Subcutaneous adipose tissue (tissue), 4 donors: ENCODE data around the gene ACSF3. TPM values are rescaled to one million over a fixed set of nuclear protein-coding genes. Genes with fewer than 3 reads are reported as not detected.

Experiments used
- total RNA-seq, 4 donors: library from RNA; depleted of rRNA; stranded (reverse); fragments of >200 nt; gene quantifications; one replicate each; pipeline ENCODE4 v1.1.0, GENCODE V29; 2016
- TF ChIP-seq, protein P1 (sequence below): fragments of 450-650 bp; IDR thresholded peaks from one replicate; pipeline ENCODE4 v1.5.1; 2016; ENCODE audit warnings: low read depth, mild to moderate bottlenecking, control low read depth, antibody characterized with exemption, moderate library complexity

The ACSF3 gene
- total RNA-seq, 4 donors from 2014 or later = 17.4 to 40.1 (median 22.5) TPM

DNA sequence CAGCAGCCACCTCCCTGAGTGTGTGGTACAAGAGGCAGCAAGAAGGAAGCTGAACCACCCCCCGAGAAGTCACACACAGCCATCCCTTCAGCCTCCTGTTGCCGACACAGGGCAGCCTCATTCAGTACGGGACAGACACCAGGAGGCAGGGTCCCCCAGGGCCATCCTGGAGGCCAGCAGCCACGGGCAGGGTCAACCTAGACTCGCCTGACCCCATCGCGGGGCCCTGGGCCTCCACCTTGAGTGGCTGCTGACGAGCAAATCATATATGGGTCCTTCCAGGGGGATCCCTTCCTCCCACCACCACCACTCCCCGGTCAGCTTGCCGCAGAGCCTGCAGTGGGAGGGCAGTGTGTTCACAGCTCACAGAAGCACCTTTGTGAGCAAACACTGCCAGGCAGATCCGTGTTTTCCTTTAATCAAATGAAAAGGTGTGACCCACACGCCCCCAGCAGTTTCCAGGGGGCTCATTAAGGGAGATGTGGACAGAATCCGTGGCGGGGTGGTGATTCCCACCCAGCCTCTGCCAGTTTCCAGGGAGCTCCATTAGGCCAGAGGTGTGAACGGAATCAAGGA lies 5.6 kb upstream of the ACSF3 start:
- TF ChIP-seq, protein P1, sequence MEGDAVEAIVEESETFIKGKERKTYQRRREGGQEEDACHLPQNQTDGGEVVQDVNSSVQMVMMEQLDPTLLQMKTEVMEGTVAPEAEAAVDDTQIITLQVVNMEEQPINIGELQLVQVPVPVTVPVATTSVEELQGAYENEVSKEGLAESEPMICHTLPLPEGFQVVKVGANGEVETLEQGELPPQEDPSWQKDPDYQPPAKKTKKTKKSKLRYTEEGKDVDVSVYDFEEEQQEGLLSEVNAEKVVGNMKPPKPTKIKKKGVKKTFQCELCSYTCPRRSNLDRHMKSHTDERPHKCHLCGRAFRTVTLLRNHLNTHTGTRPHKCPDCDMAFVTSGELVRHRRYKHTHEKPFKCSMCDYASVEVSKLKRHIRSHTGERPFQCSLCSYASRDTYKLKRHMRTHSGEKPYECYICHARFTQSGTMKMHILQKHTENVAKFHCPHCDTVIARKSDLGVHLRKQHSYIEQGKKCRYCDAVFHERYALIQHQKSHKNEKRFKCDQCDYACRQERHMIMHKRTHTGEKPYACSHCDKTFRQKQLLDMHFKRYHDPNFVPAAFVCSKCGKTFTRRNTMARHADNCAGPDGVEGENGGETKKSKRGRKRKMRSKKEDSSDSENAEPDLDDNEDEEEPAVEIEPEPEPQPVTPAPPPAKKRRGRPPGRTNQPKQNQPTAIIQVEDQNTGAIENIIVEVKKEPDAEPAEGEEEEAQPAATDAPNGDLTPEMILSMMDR = no peak

DNA sequence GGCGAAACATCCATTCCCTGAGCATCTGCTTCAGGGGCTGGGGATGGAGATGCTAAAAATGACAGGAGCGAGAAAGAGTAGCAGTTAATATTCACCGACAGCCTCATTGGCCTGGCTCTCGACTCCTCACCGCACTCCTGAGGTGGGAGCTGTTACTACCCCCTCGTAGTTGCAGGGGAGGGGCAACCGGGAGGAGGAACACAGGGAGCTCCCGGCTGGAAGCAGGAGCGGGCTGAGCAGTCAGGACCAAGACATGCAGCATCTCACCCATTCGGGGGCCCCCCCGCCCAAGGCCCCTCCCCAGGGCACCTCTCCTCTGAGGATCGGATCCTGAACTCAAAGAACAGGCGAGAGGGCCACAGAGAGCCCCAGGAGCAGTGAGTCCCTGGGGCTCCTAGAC lies 4.5 kb upstream of the ACSF3 start:
- TF ChIP-seq, protein P1 = no peak

DNA sequence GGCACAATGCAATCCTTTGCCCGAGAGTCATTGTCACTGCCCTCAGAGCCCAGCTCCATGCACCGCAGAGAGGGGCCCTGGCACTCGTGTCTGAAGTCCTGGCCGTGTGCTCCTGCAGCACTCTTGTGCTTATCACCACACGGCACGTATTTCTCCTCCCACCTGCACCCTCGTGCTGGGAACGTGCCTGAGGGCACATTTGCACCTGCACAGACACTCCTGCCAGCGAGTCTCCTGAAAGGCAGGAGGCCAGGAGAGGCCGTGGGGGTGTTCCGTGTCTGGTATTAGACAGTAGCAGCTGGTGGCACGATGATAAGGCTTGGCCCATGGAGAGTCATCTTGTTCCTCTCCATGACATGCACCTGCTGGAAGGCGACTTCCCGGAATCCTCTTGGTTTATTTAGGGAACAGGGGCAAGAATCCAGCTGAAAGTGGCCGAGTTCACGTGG lies 3.4 kb upstream of the ACSF3 start:
- TF ChIP-seq, protein P1 = no peak

DNA sequence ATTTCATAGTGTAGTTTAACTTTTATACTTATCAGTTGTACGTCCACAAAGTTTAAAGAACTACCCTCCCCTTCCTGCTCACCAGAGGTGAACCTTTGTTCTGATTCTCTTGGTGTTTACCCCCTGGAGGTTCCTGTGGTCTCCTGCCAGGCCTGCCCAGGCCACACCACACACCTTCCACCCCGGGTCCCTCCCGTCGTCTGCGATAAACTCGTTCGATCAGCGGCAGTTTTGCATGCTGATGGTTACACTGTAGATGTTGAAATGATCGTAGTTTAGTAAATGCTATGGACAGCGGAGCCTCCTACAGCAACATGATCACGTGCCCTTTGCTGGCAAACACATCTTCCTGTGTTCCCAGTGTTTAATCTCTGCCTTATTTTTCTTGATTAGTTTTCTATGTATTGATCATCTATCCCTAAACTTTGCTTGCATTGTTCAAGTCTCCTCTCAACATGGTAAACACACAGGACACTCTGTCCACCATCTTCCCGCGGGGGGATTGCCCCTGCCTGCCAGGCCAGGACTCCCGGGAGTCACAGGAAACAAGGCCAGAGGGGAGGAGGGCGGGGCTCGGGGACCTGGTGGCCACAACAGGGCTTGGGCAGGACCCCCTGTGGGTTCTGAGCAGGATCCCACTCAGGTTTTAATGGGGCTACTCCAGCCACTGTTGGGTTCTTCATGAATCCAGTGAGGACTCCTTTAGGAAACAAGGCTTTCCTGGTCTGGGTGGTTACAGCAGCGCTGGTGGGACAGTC lies 2.8 kb upstream of the ACSF3 start:
- TF ChIP-seq, protein P1 = no peak

DNA sequence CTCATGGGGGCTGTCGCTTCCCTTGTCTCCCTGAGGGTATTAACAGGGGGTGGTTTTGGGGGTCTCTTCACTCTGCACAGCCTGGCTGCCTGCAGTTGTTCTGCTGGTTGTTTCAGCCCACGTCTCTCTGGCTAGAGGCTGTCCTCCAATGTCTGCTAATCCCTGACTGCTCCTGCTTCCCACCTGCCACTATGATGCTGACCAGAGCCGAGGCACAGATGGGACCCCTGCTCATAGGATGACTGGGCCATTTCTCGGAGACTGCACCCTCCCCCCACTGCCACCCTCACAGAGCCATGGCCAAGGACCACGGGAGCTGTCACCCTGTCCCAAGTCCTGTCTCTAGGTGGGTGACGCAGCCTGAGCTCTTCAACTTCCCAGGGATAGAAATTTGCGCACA lies 1.6 kb upstream of the ACSF3 start:
- TF ChIP-seq, protein P1 = no peak

DNA sequence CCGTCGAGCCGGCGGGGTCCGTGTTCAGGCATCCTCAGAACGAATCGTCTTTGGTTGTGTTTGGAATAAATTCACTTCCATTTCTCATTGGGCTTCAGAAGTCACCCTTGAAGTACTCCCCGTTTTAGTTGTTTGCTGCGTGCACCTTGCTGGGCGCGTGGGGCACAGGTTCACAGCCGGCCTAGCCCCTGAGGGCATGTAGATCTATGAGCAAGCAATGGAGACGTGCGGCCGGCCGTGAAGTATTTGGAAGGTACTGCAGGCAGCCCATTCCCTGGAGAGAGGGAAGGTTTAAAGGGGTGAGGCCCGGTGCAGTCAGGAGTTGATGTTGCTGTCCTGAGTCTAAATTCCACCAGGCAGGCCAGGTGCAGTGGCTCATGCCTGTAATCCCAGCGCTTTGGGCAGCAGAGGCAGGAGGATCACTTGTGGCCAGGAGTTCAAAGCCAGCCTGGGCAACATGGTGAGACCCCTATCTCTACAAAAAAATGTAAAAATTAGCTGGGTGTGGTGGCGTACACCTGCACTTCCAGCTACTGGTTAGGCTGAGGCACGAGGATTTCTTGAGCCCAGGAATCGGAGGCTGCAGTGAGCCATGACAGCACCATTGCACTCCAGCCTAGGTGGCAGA lies 714 bp downstream of the ACSF3 start:
- TF ChIP-seq, protein P1 = no peak

DNA sequence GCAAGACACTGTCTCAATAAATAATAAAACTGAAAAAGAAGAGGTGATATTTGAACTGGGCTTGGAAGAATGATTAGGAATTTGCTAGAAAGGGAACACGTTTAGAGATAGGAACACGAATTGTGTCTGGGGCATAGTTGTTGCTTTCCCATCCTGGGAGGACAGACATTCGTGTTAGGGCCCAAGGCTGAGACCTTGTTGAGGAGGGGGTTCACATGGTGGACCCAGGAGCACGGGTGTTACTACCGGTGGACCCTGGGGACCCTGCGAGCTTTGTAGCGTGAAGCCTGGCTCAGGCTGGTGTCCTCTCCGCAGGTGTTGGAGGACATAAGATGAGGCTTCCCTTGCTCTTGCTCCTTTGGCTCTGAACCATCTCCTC lies 1.2 kb downstream of the ACSF3 start:
- TF ChIP-seq, protein P1 = no peak
